H9 (cell line): ENCODE measurements around the gene ZBTB38. TPM values are rescaled to one million over a fixed set of nuclear protein-coding genes. Genes with fewer than 3 reads are reported as not detected.

Experiments used
- DNase-seq: peaks from one replicate; pipeline ENCODE4 v3.0.0-alpha.2; 2017
- H2AFZ ChIP-seq: one replicate; pipeline ENCODE4 v1.6.1; 2013; ENCODE audit warnings: mild to moderate bottlenecking, low read length, control low read depth, moderate library complexity
- H2AK5ac ChIP-seq: 2 replicates; pipeline ENCODE4 v1.6.1; 2013; ENCODE audit warnings: low read length, control low read depth, mixed read lengths; ENCODE audit not compliant: insufficient read length
- H2BK120ac ChIP-seq: one replicate; pipeline ENCODE4 v1.6.1; 2013; ENCODE audit warnings: low read depth, mild to moderate bottlenecking, low read length, control low read depth, inconsistent platforms; ENCODE audit not compliant: poor library complexity, severe bottlenecking
- H2BK12ac ChIP-seq: 2 replicates; pipeline ENCODE4 v1.6.1; 2013; ENCODE audit warnings: low read length, control low read depth, mixed read lengths, low read depth; ENCODE audit not compliant: insufficient read length
- H2BK15ac ChIP-seq: 2 replicates; pipeline ENCODE4 v1.6.1; 2013; ENCODE audit warnings: low read depth, low read length, control low read depth
- H2BK20ac ChIP-seq: one replicate; pipeline ENCODE4 v1.6.1; 2013; ENCODE audit warnings: low read depth, mild to moderate bottlenecking, low read length, control low read depth, inconsistent platforms; ENCODE audit not compliant: poor library complexity, severe bottlenecking
- H2BK5ac ChIP-seq: 2 replicates; pipeline ENCODE4 v1.6.1; 2013; ENCODE audit warnings: low read length, control low read depth, mixed read lengths; ENCODE audit not compliant: insufficient read length
- H3K14ac ChIP-seq: 2 replicates; pipeline ENCODE4 v1.6.1; 2013; ENCODE audit warnings: low read length, control low read depth; ENCODE audit not compliant: insufficient read depth
- H3K18ac ChIP-seq: 2 replicates; pipeline ENCODE4 v1.6.1; 2013; ENCODE audit warnings: low read depth, mild to moderate bottlenecking, mixed read lengths, low read length, control low read depth; ENCODE audit not compliant: insufficient read length
- H3K23ac ChIP-seq: 2 replicates; pipeline ENCODE4 v1.6.1; 2013; ENCODE audit warnings: low read length, control low read depth, mixed read lengths, low read depth; ENCODE audit not compliant: insufficient read length
- H3K23me2 ChIP-seq: 2 replicates; pipeline ENCODE4 v1.6.1; 2013; ENCODE audit warnings: low read depth, mild to moderate bottlenecking, mixed read lengths, low read length, control low read depth; ENCODE audit not compliant: insufficient read length, poor library complexity, severe bottlenecking
- H3K27ac ChIP-seq: 2 replicates; pipeline ENCODE4 v1.5.1; 2013; ENCODE audit warnings: low read length, control low read depth, mixed read lengths, low read depth; ENCODE audit not compliant: insufficient read length
- H3K27me3 ChIP-seq: 2 replicates; pipeline ENCODE4 v1.6.1; 2013; ENCODE audit warnings: low read length, control low read depth, inconsistent platforms; ENCODE audit not compliant: insufficient read depth
- H3K4ac ChIP-seq: 2 replicates; pipeline ENCODE4 v1.6.1; 2013; ENCODE audit warnings: low read depth, mild to moderate bottlenecking, control low read depth, inconsistent platforms, low read length, moderate library complexity
- H3K4me1 ChIP-seq: 2 replicates; pipeline ENCODE4 v1.6.1; 2013; ENCODE audit warnings: low read length, control low read depth, inconsistent platforms; ENCODE audit not compliant: insufficient read depth
- H3K4me2 ChIP-seq: 2 replicates; pipeline ENCODE4 v1.6.1; 2013; ENCODE audit warnings: low read length, control low read depth, mixed read lengths; ENCODE audit not compliant: insufficient read length, insufficient read depth
- H3K56ac ChIP-seq: 2 replicates; pipeline ENCODE4 v1.6.1; 2013; ENCODE audit warnings: low read depth, mild to moderate bottlenecking, mixed read lengths, low read length, control low read depth; ENCODE audit not compliant: insufficient read length
- H3K79me1 ChIP-seq: 2 replicates; pipeline ENCODE4 v1.6.1; 2013; ENCODE audit warnings: low read depth, mild to moderate bottlenecking, moderate library complexity, low read length, control low read depth, inconsistent platforms; ENCODE audit not compliant: insufficient read depth, poor library complexity, severe bottlenecking
- H3K79me2 ChIP-seq: 2 replicates; pipeline ENCODE4 v1.6.1; 2013; ENCODE audit warnings: low read length, control low read depth, inconsistent platforms; ENCODE audit not compliant: insufficient read depth
- H3K9ac ChIP-seq: 2 replicates; pipeline ENCODE4 v1.6.1; 2013; ENCODE audit warnings: low read length, control low read depth, mixed read lengths; ENCODE audit not compliant: insufficient read length; ENCODE audit errors: extremely low read depth
- H3K9me3 ChIP-seq: one replicate; pipeline ENCODE4 v1.6.1; 2013; ENCODE audit warnings: low read depth, low read length, inconsistent platforms; ENCODE audit not compliant: control insufficient read depth
- H3T11ph ChIP-seq: one replicate; pipeline ENCODE4 v1.6.1; 2013; ENCODE audit warnings: mild to moderate bottlenecking, low read length, control low read depth, inconsistent platforms
- H4K20me1 ChIP-seq: one replicate; pipeline ENCODE4 v1.6.1; 2013; ENCODE audit not compliant: control insufficient read depth, insufficient read length, insufficient read depth
- H4K5ac ChIP-seq: 2 replicates; pipeline ENCODE4 v1.6.1; 2013; ENCODE audit warnings: low read depth, mild to moderate bottlenecking, mixed read lengths, low read length, control low read depth; ENCODE audit not compliant: insufficient read length
- H4K8ac ChIP-seq: replicated peaks from 2 replicates; pipeline ENCODE4 v1.6.1; 2013; ENCODE audit warnings: low read length, control low read depth, mixed read lengths, low read depth; ENCODE audit not compliant: insufficient read length
- H4K91ac ChIP-seq: 2 replicates; pipeline ENCODE4 v1.6.1; 2013; ENCODE audit warnings: low read depth, mild to moderate bottlenecking, moderate library complexity, mixed read lengths, low read length, control low read depth; ENCODE audit not compliant: insufficient read length
- H3K27ac Mint-ChIP-seq, 3 experiments: 2 replicates in 2 of 3; 3 replicates in 1 of 3; pipeline ENCODE4 v1.8.0; 2020 to 2021; ENCODE audit warnings: mixed read lengths in 3 of 3, mild to moderate bottlenecking in 1 of 3, moderate library complexity in 1 of 3
- H3K27me3 Mint-ChIP-seq: 2 replicates; pipeline ENCODE4 v1.8.0; 2021; ENCODE audit warnings: low read depth, mild to moderate bottlenecking, moderate library complexity, mixed read lengths
- H3K36me3 Mint-ChIP-seq, 3 experiments: 2 replicates in 2 of 3; 3 replicates in 1 of 3; pipeline ENCODE4 v1.8.0; 2020 to 2021; ENCODE audit warnings: low read depth in 3 of 3, mixed read lengths in 3 of 3; ENCODE audit not compliant: insufficient read depth in 1 of 3
- H3K4me1 Mint-ChIP-seq, 2 experiments: 2 replicates each; pipeline ENCODE4 v1.8.0; 2020; ENCODE audit warnings: mixed read lengths in 2 of 2
- H3K4me3 Mint-ChIP-seq, 2 experiments: 2 replicates in 1 of 2; 3 replicates in 1 of 2; pipeline ENCODE4 v1.8.0; 2020 to 2021; ENCODE audit warnings: mild to moderate bottlenecking in 2 of 2, mixed read lengths in 2 of 2, moderate library complexity in 1 of 2
- H3K9me3 Mint-ChIP-seq, 2 experiments: 2 replicates in 1 of 2; 3 replicates in 1 of 2; pipeline ENCODE4 v1.8.0; 2020; ENCODE audit warnings: mild to moderate bottlenecking in 2 of 2, mixed read lengths in 2 of 2, moderate library complexity in 1 of 2
- WGBS: extraction: QIAGEN DNeasy Blood & Tissue Kit; methylation state at CpG from one replicate; pipeline ENCODE4 v1.1.7; 2013; ENCODE audit warnings: missing lambda C conversion rate, low lambda C conversion rate, mixed read lengths; ENCODE audit not compliant: insufficient read length; ENCODE audit errors: extremely low coverage; 5-methylcytosine and 5-hydroxymethylcytosine counted together
- total RNA-seq: library from RNA; stranded (reverse); gene quantifications from 2 replicates; pipeline ENCODE4 v1.2.1, GENCODE V29; 2021
- TF ChIP-seq, protein P1 (sequence below): fragments of 200-600 bp; sonication (generic); conservative IDR thresholded peaks from 3 replicates; pipeline ENCODE4 v1.8.0; 2021; ENCODE audit warnings: antibody characterized with exemption, mild to moderate bottlenecking

The ZBTB38 gene
- total RNA-seq, 1 experiment from 2014 or later: 14.6 TPM

DNA sequence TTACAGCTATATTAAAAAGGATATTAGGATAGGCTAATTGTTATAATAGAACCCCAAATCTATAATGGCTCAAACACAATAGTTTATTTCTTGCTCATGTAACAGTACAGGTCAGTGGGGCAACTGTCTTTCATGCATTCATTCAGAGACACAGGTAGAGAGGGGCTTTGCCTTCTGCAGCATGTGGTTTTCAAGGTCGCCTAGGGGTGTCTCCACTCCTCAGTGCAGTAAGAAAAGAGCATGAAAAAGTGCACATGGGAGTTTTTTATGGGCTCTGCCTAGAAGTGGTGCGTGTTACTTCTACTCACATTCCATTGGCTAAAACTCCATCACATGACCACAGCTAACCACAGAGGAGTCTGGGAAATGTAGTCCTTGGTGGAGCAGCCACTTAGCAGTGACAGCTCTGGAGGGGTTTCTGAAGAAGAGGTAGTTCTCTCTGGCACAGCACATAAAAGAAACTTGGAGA lies 1.8 kb downstream of the ZBTB38 start:
- Histone ChIP-seq H3K56ac (no peak overlapping the region), H4K8ac (no peak overlapping the region), H3K23me2 (no peaks in the 10 kb centered on the region), H3K18ac (no peak overlapping the region), H2BK120ac (no peak overlapping the region), H2BK12ac (no peak overlapping the region), H3T11ph (no peak overlapping the region), H4K5ac (no peak overlapping the region), H3K4ac (no peak overlapping the region), H2AFZ (no peak overlapping the region), H3K4me2 (no peak overlapping the region), H2AK5ac (no peak overlapping the region), H3K14ac (no peak overlapping the region), H4K91ac (no peak overlapping the region), H2BK15ac (no peak overlapping the region), H3K23ac (no peak overlapping the region), H2BK5ac (no peak overlapping the region), H2BK20ac (no peak overlapping the region), H3K4me1 (peaks cover 14% of the 10 kb centered on the region; the same call in 1 of the 2 replicates), H3K79me1 (no peaks in the 10 kb centered on the region), H3K9ac (no peak overlapping the region), H3K27ac (no peak overlapping the region), H3K79me2 (no peaks in the 10 kb centered on the region), H3K9me3 (no peaks in the 10 kb centered on the region), H4K20me1 (no peaks in the 10 kb centered on the region), H3K27me3 (no peaks in the 10 kb centered on the region)
- TF ChIP-seq, protein P1, sequence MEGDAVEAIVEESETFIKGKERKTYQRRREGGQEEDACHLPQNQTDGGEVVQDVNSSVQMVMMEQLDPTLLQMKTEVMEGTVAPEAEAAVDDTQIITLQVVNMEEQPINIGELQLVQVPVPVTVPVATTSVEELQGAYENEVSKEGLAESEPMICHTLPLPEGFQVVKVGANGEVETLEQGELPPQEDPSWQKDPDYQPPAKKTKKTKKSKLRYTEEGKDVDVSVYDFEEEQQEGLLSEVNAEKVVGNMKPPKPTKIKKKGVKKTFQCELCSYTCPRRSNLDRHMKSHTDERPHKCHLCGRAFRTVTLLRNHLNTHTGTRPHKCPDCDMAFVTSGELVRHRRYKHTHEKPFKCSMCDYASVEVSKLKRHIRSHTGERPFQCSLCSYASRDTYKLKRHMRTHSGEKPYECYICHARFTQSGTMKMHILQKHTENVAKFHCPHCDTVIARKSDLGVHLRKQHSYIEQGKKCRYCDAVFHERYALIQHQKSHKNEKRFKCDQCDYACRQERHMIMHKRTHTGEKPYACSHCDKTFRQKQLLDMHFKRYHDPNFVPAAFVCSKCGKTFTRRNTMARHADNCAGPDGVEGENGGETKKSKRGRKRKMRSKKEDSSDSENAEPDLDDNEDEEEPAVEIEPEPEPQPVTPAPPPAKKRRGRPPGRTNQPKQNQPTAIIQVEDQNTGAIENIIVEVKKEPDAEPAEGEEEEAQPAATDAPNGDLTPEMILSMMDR: peak; percentile 48; the same call in 2 of the 3 replicates
- Mint-ChIP-seq H3K4me1 (peaks cover 50 to 59% of the 10 kb centered on the region in 2 experiments), H3K27ac (peak overlapping the region in 1 of 3 experiments; percentile 46; a peak in 1 of 7 replicates), H3K27me3 (no peaks in the 10 kb centered on the region; the same call in none of the 2 replicates), H3K4me3 (no peak overlapping the region), H3K9me3 (no peaks in the 10 kb centered on the region; a peak in 1 of 5 replicates), H3K36me3 (no peaks in the 10 kb centered on the region)
- no CpG with 5 or more reads among the region's 2 CpGs for WGBS
- DNase-seq: peak; percentile 80
